ENCODE results near the gene LIMK2.
"Not testable (repeated sequence)": the region's sequence is repeated elsewhere in the genome, so short reads cannot be mapped to it uniquely, and the experiment has no call there.

Gene LIMK2

GRCh38 chr22:31313366-31314147 lies 101.5 kb downstream of the LIMK2 start:
- 42% methylated on average over 6 of the region's 6 CpGs for WGBS (ENCODE audit: insufficient coverage)
- no peaks in the 10 kb centered on the region for H3K4me1 ChIP-seq (ENCODE audit: control extremely low read depth in 1 of 4, control insufficient read depth in 4 of 4, insufficient read depth in 4 of 4, low read length in 3 of 4)
- H3K4me3 ChIP-seq (ENCODE audit: control insufficient read depth in 1 of 7, extremely low read depth in 1 of 7, insufficient read depth in 4 of 7, low read depth in 2 of 7, low read length in 6 of 7), result no peak overlapping the region
- H3K27me3 ChIP-seq (replicated peaks in 2 of 5; ENCODE audit: control insufficient read depth in 4 of 5, insufficient read depth in 5 of 5, low read length in 4 of 5), result no peaks in the 10 kb centered on the region
- peaks cover 0 to 8% (median 5%) of the 10 kb centered on the region in 5 experiments for H3K9me3 ChIP-seq (ENCODE audit: control extremely low read depth in 1 of 5, control insufficient read depth in 4 of 5, insufficient read depth in 2 of 5, low read depth in 1 of 5, low read length in 4 of 5)
- H3K27ac ChIP-seq (ENCODE audit: insufficient read depth in 1 of 2, low read depth in 1 of 2, low read length in 2 of 2, poor library complexity in 1 of 2, severe bottlenecking in 2 of 2), result no peak overlapping the region
- peak in 2 of 3 donors; percentile 41 to 59 for DNase-seq
- POLR2A ChIA-PET, result interaction anchor here (1.0 kb wide), 2 partner anchors 17 to 21 kb away, joined by 5 to 6 read pairs; partner anchors contain the start of gene PIK3IP1
- CTCF ChIA-PET, result interaction anchor here (0.6 to 9.3 kb wide), 19 partner anchors 9 to 210 kb away, joined by 3 to 128 read pairs (median 4); partner anchors contain the start of genes PATZ1 and PIK3IP1
- H3K36me3 ChIP-seq (ENCODE audit: control insufficient read depth in 4 of 4, insufficient read depth in 4 of 4, low read length in 3 of 4), result no peaks in the 10 kb centered on the region

- WGBS (ENCODE audit: insufficient coverage), result 100% methylated on average over 1 of the region's 1 CpG
- H3K36me3 ChIP-seq (ENCODE audit: control insufficient read depth in 4 of 4, insufficient read depth in 4 of 4, low read length in 3 of 4); H3K27ac ChIP-seq (ENCODE audit: insufficient read depth in 1 of 2, low read depth in 1 of 2, low read length in 2 of 2, poor library complexity in 1 of 2, severe bottlenecking in 2 of 2); DNase-seq; POLR2A ChIA-PET; H3K4me1 ChIP-seq (ENCODE audit: control extremely low read depth in 1 of 4, control insufficient read depth in 4 of 4, insufficient read depth in 4 of 4, low read length in 3 of 4); H3K9me3 ChIP-seq (ENCODE audit: control extremely low read depth in 1 of 5, control insufficient read depth in 4 of 5, insufficient read depth in 2 of 5, low read depth in 1 of 5, low read length in 4 of 5); H3K27me3 ChIP-seq (replicated peaks in 2 of 5; ENCODE audit: control insufficient read depth in 4 of 5, insufficient read depth in 5 of 5, low read length in 4 of 5); H3K4me3 ChIP-seq (ENCODE audit: control insufficient read depth in 1 of 7, extremely low read depth in 1 of 7, insufficient read depth in 4 of 7, low read depth in 2 of 7, low read length in 6 of 7): not testable (repeated sequence)
- CTCF ChIA-PET, result interaction anchor here (1.1 to 9.3 kb wide), 4 partner anchors 9 to 44 kb away, joined by 3 to 128 read pairs (median 16); partner anchors contain the start of gene PIK3IP1
Observed at GRCh38 chr22:31314220-31314619, 102.1 kb downstream of the LIMK2 start.

GRCh38 chr22:31321421-31321820 lies 109.3 kb downstream of the LIMK2 start:
- ChIA-PET POLR2A (no interaction called here), CTCF (interaction anchor here (3.6 kb wide), 1 partner anchor 8 kb away, joined by 16 read pairs; no protein-coding TSS in a partner anchor)
- no peaks in the 10 kb centered on the region for H3K27me3 ChIP-seq (replicated peaks in 2 of 5; ENCODE audit: control insufficient read depth in 4 of 5, insufficient read depth in 5 of 5, low read length in 4 of 5)
- no peaks in the 10 kb centered on the region for H3K4me1 ChIP-seq (ENCODE audit: control extremely low read depth in 1 of 4, control insufficient read depth in 4 of 4, insufficient read depth in 4 of 4, low read length in 3 of 4)
- WGBS (ENCODE audit: insufficient coverage), result 94% methylated on average over 3 of the region's 4 CpGs
- peaks cover 10 to 30% (median 26%) of the 10 kb centered on the region in 4 experiments for H3K36me3 ChIP-seq (ENCODE audit: control insufficient read depth in 4 of 4, insufficient read depth in 4 of 4, low read length in 3 of 4)
- no peak overlapping the region for H3K4me3 ChIP-seq (ENCODE audit: control insufficient read depth in 1 of 7, extremely low read depth in 1 of 7, insufficient read depth in 4 of 7, low read depth in 2 of 7, low read length in 6 of 7)
- no peaks in the 10 kb centered on the region for H3K9me3 ChIP-seq (ENCODE audit: control extremely low read depth in 1 of 5, control insufficient read depth in 4 of 5, insufficient read depth in 2 of 5, low read depth in 1 of 5, low read length in 4 of 5)
- DNase-seq, result no peak
- no peak overlapping the region for H3K27ac ChIP-seq (ENCODE audit: insufficient read depth in 1 of 2, low read depth in 1 of 2, low read length in 2 of 2, poor library complexity in 1 of 2, severe bottlenecking in 2 of 2)

- H3K4me3 ChIP-seq (ENCODE audit: control insufficient read depth in 1 of 7, extremely low read depth in 1 of 7, insufficient read depth in 4 of 7, low read depth in 2 of 7, low read length in 6 of 7), result no peak overlapping the region
- ChIA-PET CTCF (interaction anchor here (0.6 to 3.6 kb wide), 4 partner anchors 10 to 80 kb away, joined by 3 to 16 read pairs (median 4); no protein-coding TSS in a partner anchor), POLR2A (interaction anchor here (0.6 kb wide), 1 partner anchor 13 kb away, joined by 3 read pairs; no protein-coding TSS in a partner anchor)
- H3K4me1 ChIP-seq (ENCODE audit: control extremely low read depth in 1 of 4, control insufficient read depth in 4 of 4, insufficient read depth in 4 of 4, low read length in 3 of 4), result no peaks in the 10 kb centered on the region
- WGBS (ENCODE audit: insufficient coverage), result 93% methylated on average over 7 of the region's 8 CpGs
- H3K9me3 ChIP-seq (ENCODE audit: control extremely low read depth in 1 of 5, control insufficient read depth in 4 of 5, insufficient read depth in 2 of 5, low read depth in 1 of 5, low read length in 4 of 5), result no peaks in the 10 kb centered on the region
- DNase-seq, result no peak
- no peaks in the 10 kb centered on the region for H3K27me3 ChIP-seq (replicated peaks in 2 of 5; ENCODE audit: control insufficient read depth in 4 of 5, insufficient read depth in 5 of 5, low read length in 4 of 5)
- H3K27ac ChIP-seq (ENCODE audit: insufficient read depth in 1 of 2, low read depth in 1 of 2, low read length in 2 of 2, poor library complexity in 1 of 2, severe bottlenecking in 2 of 2), result no peak overlapping the region
- peaks cover 18 to 54% (median 44%) of the 10 kb centered on the region in 4 experiments for H3K36me3 ChIP-seq (ENCODE audit: control insufficient read depth in 4 of 4, insufficient read depth in 4 of 4, low read length in 3 of 4)
Observed at GRCh38 chr22:31323578-31324550, 111.8 kb downstream of the LIMK2 start.

- Histone ChIP-seq H3K4me1 (ENCODE audit: control extremely low read depth in 1 of 4, control insufficient read depth in 4 of 4, insufficient read depth in 4 of 4, low read length in 3 of 4) (no peaks in the 10 kb centered on the region), H3K36me3 (ENCODE audit: control insufficient read depth in 4 of 4, insufficient read depth in 4 of 4, low read length in 3 of 4) (peaks cover 29 to 77% (median 60%) of the 10 kb centered on the region in 4 experiments), H3K27ac (ENCODE audit: insufficient read depth in 1 of 2, low read depth in 1 of 2, low read length in 2 of 2, poor library complexity in 1 of 2, severe bottlenecking in 2 of 2) (no peak overlapping the region), H3K9me3 (ENCODE audit: control extremely low read depth in 1 of 5, control insufficient read depth in 4 of 5, insufficient read depth in 2 of 5, low read depth in 1 of 5, low read length in 4 of 5) (no peaks in the 10 kb centered on the region), H3K27me3 (replicated peaks in 2 of 5; ENCODE audit: control insufficient read depth in 4 of 5, insufficient read depth in 5 of 5, low read length in 4 of 5) (no peaks in the 10 kb centered on the region), H3K4me3 (ENCODE audit: control insufficient read depth in 1 of 7, extremely low read depth in 1 of 7, insufficient read depth in 4 of 7, low read depth in 2 of 7, low read length in 6 of 7) (no peak overlapping the region)
- WGBS (ENCODE audit: insufficient coverage), result 97% methylated on average over 9 of the region's 9 CpGs
- DNase-seq, result no peak
- POLR2A ChIA-PET, result interaction anchor here (1.2 kb wide), 1 partner anchor 9 kb away, joined by 3 read pairs; no protein-coding TSS in a partner anchor
- CTCF ChIA-PET, result interaction anchor here (2.9 kb wide), 1 partner anchor 14 kb away, joined by 11 read pairs; no protein-coding TSS in a partner anchor
Observed at GRCh38 chr22:31326877-31327276, 114.8 kb downstream of the LIMK2 start.

- ChIA-PET POLR2A (interaction anchor here (1.2 kb wide), 1 partner anchor 10 kb away, joined by 3 read pairs; no protein-coding TSS in a partner anchor), CTCF (interaction anchor here (1.0 to 2.9 kb wide), 2 partner anchors 15 to 17 kb away, joined by 3 to 11 read pairs; no protein-coding TSS in a partner anchor)
- Histone ChIP-seq H3K36me3 (ENCODE audit: control insufficient read depth in 4 of 4, insufficient read depth in 4 of 4, low read length in 3 of 4) (peaks cover 34 to 85% (median 65%) of the 10 kb centered on the region in 4 experiments), H3K4me1 (ENCODE audit: control extremely low read depth in 1 of 4, control insufficient read depth in 4 of 4, insufficient read depth in 4 of 4, low read length in 3 of 4) (no peaks in the 10 kb centered on the region), H3K27ac (ENCODE audit: insufficient read depth in 1 of 2, low read depth in 1 of 2, low read length in 2 of 2, poor library complexity in 1 of 2, severe bottlenecking in 2 of 2) (no peak overlapping the region), H3K27me3 (replicated peaks in 2 of 5; ENCODE audit: control insufficient read depth in 4 of 5, insufficient read depth in 5 of 5, low read length in 4 of 5) (no peaks in the 10 kb centered on the region), H3K9me3 (ENCODE audit: control extremely low read depth in 1 of 5, control insufficient read depth in 4 of 5, insufficient read depth in 2 of 5, low read depth in 1 of 5, low read length in 4 of 5) (no peaks in the 10 kb centered on the region), H3K4me3 (ENCODE audit: control insufficient read depth in 1 of 7, extremely low read depth in 1 of 7, insufficient read depth in 4 of 7, low read depth in 2 of 7, low read length in 6 of 7) (no peak overlapping the region)
- WGBS (ENCODE audit: insufficient coverage), result 92% methylated on average over 6 of the region's 9 CpGs
- no peak for DNase-seq
Observed at GRCh38 chr22:31327806-31328543, 115.9 kb downstream of the LIMK2 start.

Data from common myeloid progenitor, CD34-positive (primary cell).